GM12872 (cell line): ENCODE data around the gene PGAM1.

Experiments
- CTCF ChIP-seq: IDR thresholded peaks from 3 replicates; pipeline ENCODE4 v1.5.1; 2011; ENCODE audit warnings: low read depth, mild to moderate bottlenecking, low read length, moderate library complexity; ENCODE audit not compliant: insufficient read depth

The PGAM1 gene

GRCh38 chr10:97400665-97401454, 25.1 kb upstream of the PGAM1 start, which contains the start of gene RRP12:
TSS of gene RRP12 (minus strand) at chr10:97401340. CDS start at chr10:97401231, 109 bp downstream.
- TF ChIP-seq CTCF, result 0 out of 3 replicates have a peak, but pooled peaks have one; percentile 27

GRCh38 chr10:97401455-97401919, 24.5 kb upstream of the PGAM1 start:
- TF ChIP-seq CTCF, result no peak

DNA sequence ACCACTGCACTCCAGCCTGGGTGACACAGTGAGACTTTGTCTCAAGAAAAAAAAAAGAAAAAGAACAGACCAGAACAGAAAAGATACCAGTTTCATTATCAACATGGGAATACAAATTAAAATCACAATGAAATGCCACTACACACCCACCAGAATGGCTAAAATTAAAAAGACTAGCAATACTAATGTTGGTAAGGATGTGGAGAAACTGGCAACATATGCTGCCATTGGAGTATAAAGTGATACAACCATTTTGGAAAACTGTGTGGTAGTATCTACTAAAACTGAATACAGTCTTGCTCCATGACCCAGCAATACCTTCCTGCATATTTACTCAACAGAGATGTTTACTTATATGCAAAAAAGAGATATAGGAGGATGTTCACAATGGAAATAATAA, 21.9 kb upstream of the PGAM1 start:
- TF ChIP-seq CTCF, result no peak

GRCh38 chr10:97406064-97406463, 19.9 kb upstream of the PGAM1 start:
- no peak for TF ChIP-seq CTCF

DNA sequence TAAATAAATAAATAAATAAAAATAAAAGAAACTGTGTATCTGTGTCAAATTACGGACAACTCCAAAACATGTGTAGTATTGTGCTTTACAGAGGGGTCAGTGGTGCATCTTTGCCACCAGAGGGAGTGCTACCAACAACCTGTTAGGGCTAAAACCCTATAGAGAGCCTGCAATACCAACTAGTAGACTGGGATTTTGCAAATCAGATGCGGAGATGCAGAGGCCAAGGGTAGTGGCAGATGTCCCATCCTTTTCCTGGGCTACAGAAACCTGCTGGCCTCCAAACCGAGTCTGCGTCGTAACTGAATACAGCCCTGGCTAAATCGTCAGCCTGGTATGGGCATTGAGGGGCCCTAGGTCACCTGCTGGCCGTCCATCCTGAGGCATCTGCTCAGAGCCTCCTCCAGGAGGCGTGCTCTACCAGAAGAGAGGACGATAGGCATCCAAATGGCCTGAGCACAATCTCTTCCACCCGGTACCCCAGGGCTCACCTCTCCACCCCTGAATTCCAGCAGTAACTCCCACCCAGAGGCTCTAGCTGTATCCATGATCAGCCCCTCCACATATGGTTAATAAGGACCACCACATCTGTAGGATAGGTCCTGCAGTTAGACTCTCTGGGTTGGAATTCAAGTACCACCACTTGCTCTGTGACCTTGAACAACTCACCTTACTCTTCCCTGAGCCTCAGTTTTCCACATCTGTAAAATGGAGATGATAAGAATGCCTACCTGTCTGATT, 18.6 kb upstream of the PGAM1 start:
- TF ChIP-seq CTCF, result peak; percentile 68

DNA sequence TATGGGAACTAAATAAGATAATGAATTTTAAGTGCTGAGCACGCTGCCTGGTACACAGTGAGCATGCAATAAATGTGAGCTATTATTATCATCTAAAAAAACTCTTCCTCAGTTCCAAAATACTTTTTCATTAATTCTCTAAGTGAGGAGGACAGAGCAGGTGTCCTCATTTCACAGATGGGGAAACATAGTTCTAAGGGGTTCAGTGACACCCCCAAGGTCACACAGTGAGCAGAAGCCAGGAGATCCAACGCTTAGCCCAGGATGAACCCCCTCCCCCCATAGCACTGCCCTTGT, 18.1 kb upstream of the PGAM1 start:
- TF ChIP-seq CTCF, result no peak

DNA sequence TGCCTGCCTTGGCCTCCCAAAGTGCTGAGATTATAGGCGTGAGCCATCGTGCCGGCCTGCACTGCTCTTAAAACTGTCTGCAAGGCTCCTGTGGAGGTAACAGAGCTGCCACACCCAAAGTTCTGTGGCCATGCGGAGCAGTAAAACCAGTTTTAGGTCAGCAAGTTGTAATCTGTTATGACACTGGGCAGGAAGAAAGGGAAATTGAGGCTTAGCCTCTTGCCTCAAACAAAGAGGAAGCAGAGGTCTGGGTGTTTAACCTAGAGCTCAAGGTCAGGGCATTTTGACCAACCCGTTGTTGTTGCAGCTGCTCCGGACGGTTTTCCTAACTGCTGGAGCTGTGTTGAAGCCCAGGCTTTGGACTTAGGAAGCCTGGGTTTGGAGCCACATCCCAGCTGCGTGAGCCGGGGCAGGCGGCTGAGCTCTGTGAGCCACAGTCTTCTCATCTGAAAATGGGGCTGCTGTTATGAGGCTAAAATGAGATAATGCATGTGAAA, 17.4 kb upstream of the PGAM1 start:
- no peak for TF ChIP-seq CTCF
